Renal pelvis (tissue), 4 donors: Measurements from ENCODE around the gene DPYSL4. TPM values are rescaled to one million over a fixed set of nuclear protein-coding genes. Genes with fewer than 3 reads are reported as not detected.
"Not testable (repeated sequence)": the region's sequence is repeated elsewhere in the genome, so short reads cannot be mapped to it uniquely, and the experiment has no call there.

Experiments used
- DNase-seq: peaks from one replicate; pipeline ENCODE4 v3.0.0-alpha.2; 2013
- polyA plus RNA-seq, 3 donors: library from polyadenylated mRNA; unstranded; fragments of 120-200 nt; gene quantifications; one replicate each; pipeline ENCODE4 v1.2.1, GENCODE V29; 2013; ENCODE audit not compliant: insufficient read length in 3 of 3

DPYSL4 gene
- polyA plus RNA-seq, 3 donors: 15.4 to 22.3 (median 18.3) TPM

GRCh38 chr10:132148261-132149251, 38.2 kb upstream of the DPYSL4 start:
- DNase-seq: no peak

- no peak for DNase-seq
Measured at GRCh38 chr10:132149271-132149670, 37.5 kb upstream of the DPYSL4 start.

- no peak for DNase-seq
Measured at GRCh38 chr10:132149917-132150316, 36.8 kb upstream of the DPYSL4 start.

- DNase-seq: no peak
Measured at GRCh38 chr10:132150777-132151176, 36.0 kb upstream of the DPYSL4 start.

- no peak for DNase-seq
Measured at GRCh38 chr10:132151286-132151950, 35.3 kb upstream of the DPYSL4 start.

GRCh38 chr10:132151951-132152505, 34.7 kb upstream of the DPYSL4 start:
- DNase-seq: no peak

- no peak for DNase-seq
Measured at GRCh38 chr10:132152896-132153580, 33.7 kb upstream of the DPYSL4 start.

GRCh38 chr10:132153616-132154217, 33.0 kb upstream of the DPYSL4 start:
- no peak for DNase-seq

- no peak for DNase-seq
Measured at GRCh38 chr10:132154440-132154839, 32.3 kb upstream of the DPYSL4 start.

- DNase-seq: no peak
Measured at GRCh38 chr10:132154931-132155330, 31.8 kb upstream of the DPYSL4 start.

GRCh38 chr10:132155723-132156381, 30.9 kb upstream of the DPYSL4 start:
- DNase-seq: no peak

- DNase-seq: no peak
Measured at GRCh38 chr10:132156382-132156781, 30.4 kb upstream of the DPYSL4 start.

- no peak for DNase-seq
Measured at GRCh38 chr10:132157101-132157500, 29.6 kb upstream of the DPYSL4 start.

- DNase-seq: no peak
Measured at GRCh38 chr10:132158122-132158741, 28.5 kb upstream of the DPYSL4 start.

- DNase-seq: no peak
Measured at GRCh38 chr10:132158823-132159222, 27.9 kb upstream of the DPYSL4 start.

- not testable (repeated sequence) for DNase-seq
Measured at GRCh38 chr10:132159302-132160230, 27.2 kb upstream of the DPYSL4 start.

GRCh38 chr10:132160231-132160630, 26.5 kb upstream of the DPYSL4 start:
- DNase-seq: not testable (repeated sequence)

- DNase-seq: not testable (repeated sequence)
Measured at GRCh38 chr10:132160834-132161622, 25.7 kb upstream of the DPYSL4 start.
